Large intestine (tissue), 12 donors: ENCODE results near the gene SLITRK4. TPM values are rescaled to one million over a fixed set of nuclear protein-coding genes. Genes with fewer than 3 reads are reported as not detected.
A peak's percentile ranks its signal among the peaks of the same experiment; 100 is the strongest.

ENCODE experiments used
- DNase-seq, 2 donors: peaks; one replicate each; pipeline versions ENCODE4 v3.0.0 to v3.0.0-alpha.2; 2013
- H3K27ac ChIP-seq: one replicate; pipeline ENCODE4 v1.5.1; 2013; ENCODE audit warnings: low read length
- H3K27me3 ChIP-seq: 2 replicates; pipeline ENCODE4 v1.6.1; 2013; ENCODE audit warnings: low read length; ENCODE audit not compliant: control insufficient read depth, insufficient read depth
- H3K36me3 ChIP-seq: 2 replicates; pipeline ENCODE4 v1.6.1; 2013; ENCODE audit warnings: low read length; ENCODE audit not compliant: control insufficient read depth, insufficient read depth
- H3K4me1 ChIP-seq: one replicate; pipeline ENCODE4 v1.6.1; 2013; ENCODE audit warnings: low read length; ENCODE audit not compliant: control insufficient read depth, insufficient read depth
- H3K4me3 ChIP-seq: one replicate; pipeline ENCODE4 v1.5.1; 2013; ENCODE audit warnings: low read length
- H3K9me3 ChIP-seq: one replicate; pipeline ENCODE4 v1.6.1; 2013; ENCODE audit warnings: mild to moderate bottlenecking, low read depth, low read length, moderate library complexity; ENCODE audit not compliant: control insufficient read depth
- WGBS: methylation state at CpG from one replicate; pipeline ENCODE4 v1.1.5; 2013; ENCODE audit warnings: low lambda C conversion rate; ENCODE audit not compliant: insufficient coverage; 5-methylcytosine and 5-hydroxymethylcytosine counted together
- long read RNA-seq, 11 donors: transcript quantifications; one replicate each; lab custom pipeline, GENCODE V29; 2026
- polyA plus RNA-seq: library from polyadenylated mRNA; unstranded; fragments of 120-200 nt; gene quantifications from one replicate; pipeline ENCODE4 v1.2.1, GENCODE V29; 2013

SLITRK4 gene, protein sequence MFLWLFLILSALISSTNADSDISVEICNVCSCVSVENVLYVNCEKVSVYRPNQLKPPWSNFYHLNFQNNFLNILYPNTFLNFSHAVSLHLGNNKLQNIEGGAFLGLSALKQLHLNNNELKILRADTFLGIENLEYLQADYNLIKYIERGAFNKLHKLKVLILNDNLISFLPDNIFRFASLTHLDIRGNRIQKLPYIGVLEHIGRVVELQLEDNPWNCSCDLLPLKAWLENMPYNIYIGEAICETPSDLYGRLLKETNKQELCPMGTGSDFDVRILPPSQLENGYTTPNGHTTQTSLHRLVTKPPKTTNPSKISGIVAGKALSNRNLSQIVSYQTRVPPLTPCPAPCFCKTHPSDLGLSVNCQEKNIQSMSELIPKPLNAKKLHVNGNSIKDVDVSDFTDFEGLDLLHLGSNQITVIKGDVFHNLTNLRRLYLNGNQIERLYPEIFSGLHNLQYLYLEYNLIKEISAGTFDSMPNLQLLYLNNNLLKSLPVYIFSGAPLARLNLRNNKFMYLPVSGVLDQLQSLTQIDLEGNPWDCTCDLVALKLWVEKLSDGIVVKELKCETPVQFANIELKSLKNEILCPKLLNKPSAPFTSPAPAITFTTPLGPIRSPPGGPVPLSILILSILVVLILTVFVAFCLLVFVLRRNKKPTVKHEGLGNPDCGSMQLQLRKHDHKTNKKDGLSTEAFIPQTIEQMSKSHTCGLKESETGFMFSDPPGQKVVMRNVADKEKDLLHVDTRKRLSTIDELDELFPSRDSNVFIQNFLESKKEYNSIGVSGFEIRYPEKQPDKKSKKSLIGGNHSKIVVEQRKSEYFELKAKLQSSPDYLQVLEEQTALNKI
- polyA plus RNA-seq, result 13.7 TPM
- long read RNA-seq, donor 1, transcript SLITRK4-201 (2 exons, 3,357 nt), result major isoform, 5 of 7 reads
- long read RNA-seq, donor 1, partial matches to known transcripts, result 0 of 7 reads
- long read RNA-seq, donor 1, other reads (novel, unspliced or antisense), result 0 of 7 reads
- long read RNA-seq, donor 2, transcript SLITRK4-201 (2 exons, 3,357 nt), result major isoform, 7 of 11 reads
- long read RNA-seq, donor 2, partial matches to known transcripts, result 0 of 11 reads
- long read RNA-seq, donor 2, other reads (novel, unspliced or antisense), result 0 of 11 reads
- long read RNA-seq, donor 3, full-length matches to known transcripts, result 21 of 21 reads
- long read RNA-seq, donor 3, partial matches to known transcripts, result 0 of 21 reads
- long read RNA-seq, donor 3, other reads (novel, unspliced or antisense), result 0 of 21 reads
- long read RNA-seq, donor 4, result 0 reads
- long read RNA-seq, donor 5, result 0 reads
- long read RNA-seq, donor 6, transcript SLITRK4-201 (2 exons, 3,357 nt), result major isoform, 7 of 10 reads
- long read RNA-seq, donor 6, partial matches to known transcripts, result 0 of 10 reads
- long read RNA-seq, donor 6, other reads (novel, unspliced or antisense), result 0 of 10 reads
- long read RNA-seq, donor 7, result 0 reads
- long read RNA-seq, donor 8, transcript SLITRK4-201 (2 exons, 3,357 nt), result major isoform, 11 of 19 reads
- long read RNA-seq, donor 8, transcript SLITRK4-202 (2 exons, 3,074 nt), result minor isoform, 8 of 19 reads
- long read RNA-seq, donor 8, partial matches to known transcripts, result 0 of 19 reads
- long read RNA-seq, donor 8, other reads (novel, unspliced or antisense), result 0 of 19 reads
- long read RNA-seq, donor 9, partial matches to known transcripts, result 0 of 5 reads
- long read RNA-seq, donor 9, other reads (novel, unspliced or antisense), result 0 of 5 reads
- long read RNA-seq, donor 10, partial matches to known transcripts, result 0 of 8 reads
- long read RNA-seq, donor 10, other reads (novel, unspliced or antisense), result 0 of 8 reads
- long read RNA-seq, donor 11, transcript SLITRK4-201 (2 exons, 3,357 nt), result major isoform, 5 of 7 reads
- long read RNA-seq, donor 11, partial matches to known transcripts, result 0 of 7 reads
- long read RNA-seq, donor 11, other reads (novel, unspliced or antisense), result 0 of 7 reads

DNA sequence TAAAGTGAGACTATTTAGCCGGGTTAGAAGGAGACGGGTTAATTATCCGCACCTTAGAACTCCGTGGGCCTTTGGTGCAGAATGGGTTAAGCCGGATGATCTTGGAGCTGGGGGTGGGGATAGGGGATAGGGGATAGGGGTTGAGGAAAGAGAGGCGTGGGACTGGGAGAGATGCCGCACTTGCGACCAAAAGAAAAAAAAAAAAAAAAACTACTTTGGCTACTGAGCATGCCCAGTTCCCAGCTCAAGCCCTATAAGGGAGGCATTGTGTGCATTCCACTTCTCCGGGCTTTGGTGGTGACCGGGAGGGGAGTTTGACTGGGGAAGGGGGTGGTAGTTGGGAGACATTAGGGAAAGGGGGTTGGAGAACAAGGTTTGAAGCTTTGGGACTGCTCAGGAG is at the start of gene SLITRK4:
SLITRK4 (minus strand) TSS at position 187 of the 400 bp plus-strand sequence. CDS start 4,993 bp downstream, outside the sequence.
- Histone ChIP-seq H3K4me3 (peak within 1 kb of the TSS; percentile 66), H3K36me3 (no peaks in the 10 kb centered on the region), H3K9me3 (no peaks in the 10 kb centered on the region), H3K4me1 (peaks cover 16% of the 10 kb centered on the region), H3K27me3 (no peaks in the 10 kb centered on the region), H3K27ac (peak within 1 kb of the TSS; percentile 63)
- DNase-seq, result peak in 1 of 2 donors; percentile 45
- no CpG with 5 or more reads among the region's 10 CpGs for WGBS

DNA sequence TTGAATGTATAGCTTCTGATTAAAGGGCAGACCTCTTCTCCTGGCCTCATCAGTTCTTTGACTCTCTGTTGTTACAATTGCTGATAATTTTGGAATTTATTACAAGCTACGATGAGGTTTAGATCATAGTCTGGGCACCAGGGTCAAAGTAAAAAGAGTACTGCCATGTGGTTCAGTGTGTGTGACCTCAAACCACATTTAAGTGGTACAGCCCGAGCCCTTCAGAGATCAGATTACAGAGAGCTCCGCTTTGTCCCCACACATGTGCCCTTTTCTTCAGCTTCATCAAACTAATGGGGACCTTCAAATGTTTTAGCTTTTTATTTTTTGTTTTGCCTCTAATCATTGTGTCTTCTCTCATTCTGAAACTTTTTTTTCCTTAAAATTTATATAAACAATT is 47.6 kb upstream of the SLITRK4 start:
- Histone ChIP-seq H3K27me3 (no peaks in the 10 kb centered on the region), H3K4me3 (no peak overlapping the region), H3K27ac (peak overlapping the region; percentile 29), H3K36me3 (no peaks in the 10 kb centered on the region), H3K9me3 (no peaks in the 10 kb centered on the region), H3K4me1 (no peaks in the 10 kb centered on the region)
- peak in 1 of 2 donors; percentile 64 for DNase-seq
- no CpG with 5 or more reads among the region's 3 CpGs for WGBS

DNA sequence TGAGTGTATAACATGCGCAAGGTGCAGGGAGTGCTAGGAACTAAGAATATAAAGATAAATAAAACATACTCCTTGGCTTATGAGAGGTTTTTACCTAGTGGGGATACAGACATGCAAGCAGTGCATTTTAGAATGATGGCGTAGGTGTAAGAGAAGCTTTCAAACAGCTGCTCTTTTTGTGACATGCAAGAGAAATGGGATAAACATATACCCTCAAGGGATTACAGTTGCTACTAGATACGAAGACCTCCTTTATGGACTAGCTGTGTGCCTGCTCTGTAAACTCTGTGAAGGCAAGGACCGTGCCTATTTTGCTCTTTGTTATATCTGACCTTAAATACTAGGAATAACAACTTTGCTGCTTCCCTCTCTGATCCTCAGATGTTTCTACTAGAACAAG is 39.0 kb upstream of the SLITRK4 start:
- no CpG with 5 or more reads among the region's 4 CpGs for WGBS
- no peak for DNase-seq

DNA sequence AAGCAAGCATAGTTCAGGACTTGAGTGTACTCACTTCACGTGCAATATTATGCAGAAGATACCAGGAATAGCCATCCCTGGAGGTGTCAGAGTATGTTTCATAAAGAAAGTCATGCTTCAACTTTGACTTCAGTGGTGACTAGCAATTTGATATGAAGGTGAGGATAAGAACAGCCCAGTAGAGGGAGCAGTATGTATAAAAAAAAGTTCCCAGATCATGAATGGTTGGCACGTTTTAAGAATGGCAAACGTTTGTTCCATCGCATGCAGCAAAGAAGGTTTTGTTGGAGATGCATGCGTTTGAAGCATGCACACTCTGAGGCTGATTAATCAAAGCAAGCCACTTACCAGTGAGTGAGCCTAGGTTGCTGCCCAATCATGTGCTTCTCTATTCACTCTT is 33.5 kb upstream of the SLITRK4 start:
- WGBS, result no CpG with 5 or more reads among the region's 5 CpGs
- no peaks in the 10 kb centered on the region for H3K36me3 ChIP-seq

More for the DNA sequence above, 39.0 kb upstream of the SLITRK4 start:
- Histone ChIP-seq H3K27me3 (no peaks in the 10 kb centered on the region), H3K9me3 (no peaks in the 10 kb centered on the region), H3K36me3 (no peaks in the 10 kb centered on the region), H3K4me1 (no peaks in the 10 kb centered on the region), H3K4me3 (no peak overlapping the region), H3K27ac (no peak overlapping the region)

DNA sequence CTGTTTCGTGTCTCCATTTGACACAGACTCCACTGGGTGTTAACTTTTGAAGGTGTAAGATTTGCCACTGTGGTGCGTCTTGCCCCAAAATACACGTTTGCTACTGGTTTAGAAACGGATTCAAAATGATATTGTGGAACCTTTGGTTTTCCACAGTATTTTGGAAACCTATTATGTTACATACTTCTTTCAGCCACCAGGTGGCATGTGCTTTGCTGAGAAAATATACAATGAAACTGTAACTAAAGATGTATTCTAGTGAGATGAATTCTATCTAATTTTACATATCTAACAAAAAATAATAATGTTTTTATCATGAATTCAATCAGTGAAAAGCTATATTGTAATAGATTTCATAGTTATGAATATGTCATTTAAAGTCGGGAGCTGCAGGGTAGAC is 28.4 kb upstream of the SLITRK4 start:
- Histone ChIP-seq H3K36me3 (no peaks in the 10 kb centered on the region), H3K4me1 (peaks cover 5% of the 10 kb centered on the region), H3K27ac (no peak overlapping the region), H3K27me3 (no peaks in the 10 kb centered on the region), H3K9me3 (no peaks in the 10 kb centered on the region), H3K4me3 (no peak overlapping the region)
- no CpG with 5 or more reads among the region's 5 CpGs for WGBS
- DNase-seq, result no peak

More for the DNA sequence above, 33.5 kb upstream of the SLITRK4 start:
- H3K4me3 ChIP-seq, result no peak overlapping the region
- peak in 1 of 2 donors; percentile 27 for DNase-seq
- H3K9me3 ChIP-seq, result no peaks in the 10 kb centered on the region
- H3K27me3 ChIP-seq, result no peaks in the 10 kb centered on the region
- peak overlapping the region; percentile 35 for H3K27ac ChIP-seq
- H3K4me1 ChIP-seq, result no peaks in the 10 kb centered on the region

DNA sequence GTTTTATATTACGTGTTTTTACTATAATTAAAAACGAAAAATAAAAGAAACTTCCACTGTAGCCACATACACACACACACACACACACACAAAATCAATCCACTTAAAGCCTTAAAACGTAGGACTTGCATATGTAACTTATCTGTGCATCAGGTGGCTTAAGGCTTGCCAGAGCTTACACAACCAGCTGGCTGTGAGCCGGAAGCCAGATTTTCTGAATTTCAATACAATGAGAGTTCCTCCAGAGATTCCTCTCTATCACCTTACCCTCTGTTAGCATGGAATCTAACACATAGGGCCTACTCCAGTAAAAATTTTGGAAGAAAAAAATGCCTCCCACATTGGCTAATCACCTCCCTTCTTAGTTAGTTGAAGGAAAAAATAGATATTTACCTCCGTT is 27.9 kb upstream of the SLITRK4 start:
- Histone ChIP-seq H3K9me3 (no peaks in the 10 kb centered on the region), H3K27me3 (no peaks in the 10 kb centered on the region), H3K36me3 (no peaks in the 10 kb centered on the region), H3K4me1 (peaks cover 5% of the 10 kb centered on the region), H3K27ac (no peak overlapping the region), H3K4me3 (no peak overlapping the region)
- WGBS, result no CpG with 5 or more reads among the region's 5 CpGs
- no peak for DNase-seq

DNA sequence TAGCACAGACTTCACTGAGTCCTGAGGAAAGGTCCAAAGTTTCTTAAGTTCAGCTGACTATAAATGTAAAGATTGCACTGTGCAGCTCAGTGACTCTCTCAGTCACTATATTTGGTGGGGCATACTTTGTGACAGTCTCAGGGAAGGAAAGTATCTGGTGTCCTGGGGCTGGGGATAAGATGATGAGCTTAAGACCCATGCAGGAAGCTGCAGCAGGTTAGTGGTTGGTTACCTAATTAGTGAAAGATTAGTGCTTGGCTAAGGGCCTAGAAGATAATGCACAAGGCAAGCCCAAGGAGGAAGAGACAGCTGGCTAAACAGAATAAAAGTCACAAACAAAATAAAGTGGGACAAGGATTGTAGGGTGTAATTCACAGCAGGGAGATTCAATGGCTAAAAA is 25.4 kb upstream of the SLITRK4 start:
- Histone ChIP-seq H3K27me3 (no peaks in the 10 kb centered on the region), H3K9me3 (no peaks in the 10 kb centered on the region), H3K36me3 (no peaks in the 10 kb centered on the region), H3K4me3 (no peak overlapping the region), H3K27ac (peak overlapping the region; percentile 63), H3K4me1 (peaks cover 5% of the 10 kb centered on the region)
- DNase-seq, result peak; percentile 47 to 75

DNA sequence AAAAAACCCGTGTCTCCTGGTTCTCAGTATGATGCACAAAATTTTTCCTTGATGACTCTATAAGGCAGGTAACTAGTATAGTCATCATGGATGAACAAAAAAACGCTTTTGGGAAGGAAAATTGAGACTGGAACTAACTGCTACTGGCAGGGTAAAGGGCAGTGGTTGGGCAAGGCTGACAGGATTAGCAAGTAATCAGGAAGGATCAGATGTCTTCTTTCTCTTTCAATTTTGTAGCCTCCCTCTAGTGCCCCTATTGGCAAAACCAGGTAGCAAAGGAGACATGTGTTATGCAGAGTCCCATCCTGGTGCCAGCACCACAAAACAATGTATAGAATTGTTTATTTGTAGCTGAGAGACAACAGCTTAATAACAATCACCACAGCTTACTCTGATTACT is 12.8 kb upstream of the SLITRK4 start:
- H3K9me3 ChIP-seq, result no peaks in the 10 kb centered on the region
- no peak overlapping the region for H3K4me3 ChIP-seq
- no peak overlapping the region for H3K27ac ChIP-seq
- DNase-seq, result peak in 1 of 2 donors; percentile 54
- H3K36me3 ChIP-seq, result no peaks in the 10 kb centered on the region
- H3K27me3 ChIP-seq, result no peaks in the 10 kb centered on the region
- peaks cover 3% of the 10 kb centered on the region for H3K4me1 ChIP-seq
- WGBS, result no CpG with 5 or more reads among the region's 2 CpGs

DNA sequence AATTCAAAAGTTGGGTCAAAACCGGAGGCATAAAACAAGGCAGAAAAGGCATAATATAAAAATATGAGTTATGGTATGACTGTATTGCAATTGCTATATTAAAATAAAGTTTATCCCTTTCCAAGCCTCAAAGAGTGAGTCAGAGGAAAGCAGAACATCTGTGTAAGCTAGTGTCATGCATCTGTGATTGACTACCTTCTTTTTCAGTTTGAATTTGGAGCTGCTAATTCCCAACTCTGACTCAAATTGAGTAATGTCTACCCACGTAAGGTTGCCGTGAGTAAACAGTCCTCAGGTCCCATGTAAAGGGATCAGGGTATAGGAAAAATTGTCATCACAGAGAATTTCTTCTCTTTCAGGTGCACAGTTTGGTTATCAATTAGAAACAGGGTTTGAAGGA is 6.5 kb upstream of the SLITRK4 start:
- Histone ChIP-seq H3K27ac (no peak overlapping the region), H3K27me3 (no peaks in the 10 kb centered on the region), H3K4me1 (no peaks in the 10 kb centered on the region), H3K9me3 (no peaks in the 10 kb centered on the region), H3K36me3 (no peaks in the 10 kb centered on the region), H3K4me3 (no peak overlapping the region)
- DNase-seq, result no peak
- no CpG with 5 or more reads among the region's 3 CpGs for WGBS
